GM18519 (cell line): ENCODE data around the gene SMPD1.
A peak's percentile ranks its signal among the peaks of the same experiment; 100 is the strongest.

Experiments used
- ATAC-seq: cut with Tn5 transposase; IDR thresholded peaks from one replicate; pipeline ENCODE4 v1.9.1; 2021; ENCODE audit warnings: mild to moderate bottlenecking, moderate library complexity; ENCODE audit not compliant: unreplicated experiment, low FRiP score

Gene SMPD1

GRCh38 chr11:6389905-6390717, at the start of gene SMPD1:
Gene SMPD1 (plus strand): TSS chr11:6390474. CDS start chr11:6390599, 125 bp downstream.
- ATAC-seq: peak; percentile 96

GRCh38 chr11:6345366-6345765, 44.9 kb upstream of the SMPD1 start:
- ATAC-seq: no peak

GRCh38 chr11:6350043-6350442, 40.2 kb upstream of the SMPD1 start:
- no peak for ATAC-seq

GRCh38 chr11:6350486-6350885, 39.8 kb upstream of the SMPD1 start:
- ATAC-seq: no peak

GRCh38 chr11:6351782-6352382, 38.4 kb upstream of the SMPD1 start:
- no peak for ATAC-seq

GRCh38 chr11:6353367-6353987, 36.8 kb upstream of the SMPD1 start:
- ATAC-seq: peak; percentile 75

GRCh38 chr11:6354651-6355485, 35.4 kb upstream of the SMPD1 start:
- no peak for ATAC-seq

- ATAC-seq: no peak
Measured at GRCh38 chr11:6356503-6357055, 33.7 kb upstream of the SMPD1 start.

- no peak for ATAC-seq
Measured at GRCh38 chr11:6357222-6357621, 33.1 kb upstream of the SMPD1 start.

GRCh38 chr11:6360183-6360582, 30.1 kb upstream of the SMPD1 start:
- ATAC-seq: no peak

GRCh38 chr11:6362185-6362872, 27.9 kb upstream of the SMPD1 start:
- no peak for ATAC-seq

GRCh38 chr11:6362873-6363678, 27.2 kb upstream of the SMPD1 start:
- ATAC-seq: peak; percentile 76

GRCh38 chr11:6365659-6366058, 24.6 kb upstream of the SMPD1 start:
- ATAC-seq: no peak

- no peak for ATAC-seq
Measured at GRCh38 chr11:6371825-6372224, 18.4 kb upstream of the SMPD1 start.

- peak; percentile 61 for ATAC-seq
Measured at GRCh38 chr11:6377902-6378639, 12.2 kb upstream of the SMPD1 start.

- ATAC-seq: no peak
Measured at GRCh38 chr11:6378640-6378989, 11.7 kb upstream of the SMPD1 start.

GRCh38 chr11:6385046-6385777, 5.1 kb upstream of the SMPD1 start:
- ATAC-seq: no peak
